HCT116 (cell line): ENCODE data around the gene ART3.

ENCODE experiments used
- CEBPB ChIP-seq: IDR thresholded peaks from 2 replicates; pipeline ENCODE4 v1.6.1; 2012; ENCODE audit warnings: low read depth
- EGR1 ChIP-seq: IDR thresholded peaks from 2 replicates; pipeline ENCODE4 v1.6.1; 2012; ENCODE audit warnings: low read depth
- EZH2 ChIP-seq: fragments of 200-600 bp; sonication (generic); IDR thresholded peaks from 2 replicates; pipeline ENCODE4 v1.6.1; 2017; ENCODE audit warnings: antibody characterized with exemption, mixed run types
- FOSL1 ChIP-seq: IDR thresholded peaks from 2 replicates; pipeline ENCODE4 v1.6.1; 2012; ENCODE audit warnings: low read depth
- JUND ChIP-seq: IDR thresholded peaks from 2 replicates; pipeline ENCODE4 v1.6.1; 2012
- POLR2A ChIP-seq: IDR thresholded peaks from 2 replicates; pipeline ENCODE4 v1.7.0; 2011; ENCODE audit warnings: borderline replicate concordance; ENCODE audit not compliant: insufficient read depth, insufficient read length; ENCODE audit errors: extremely low read depth
- POLR2AphosphoS5 ChIP-seq: IDR thresholded peaks from 2 replicates; pipeline ENCODE4 v1.6.1; 2011; ENCODE audit warnings: mild to moderate bottlenecking, low read depth, low read length, moderate library complexity
- ZNF274 ChIP-seq: fragments of 200-500 bp; sonication (Bioruptor generic); IDR thresholded peaks from 2 replicates; pipeline ENCODE4 v1.6.1; 2014; ENCODE audit warnings: mild to moderate bottlenecking, low read depth, low read length, inconsistent platforms
- TF ChIP-seq, protein P1 (sequence below), 3 experiments: fragments of 200-600 bp in 1 of 3; sonication (generic) in 1 of 3; IDR thresholded peaks in 2 of 3; conservative IDR thresholded peaks in 1 of 3; 2 replicates each; pipeline ENCODE4 v1.5.1; 2012 to 2017; ENCODE audit warnings: low read depth in 2 of 3, low read length in 2 of 3, antibody characterized with exemption in 1 of 3, borderline replicate concordance in 1 of 3, control low read depth in 1 of 3, mild to moderate bottlenecking in 1 of 3, mixed read lengths in 1 of 3, mixed run types in 1 of 3, moderate library complexity in 1 of 3; ENCODE audit not compliant: insufficient read depth in 1 of 3
- TF ChIP-seq, protein P2 (sequence below): IDR thresholded peaks from 2 replicates; pipeline ENCODE4 v1.6.1; 2012; ENCODE audit warnings: low read depth
- TF ChIP-seq, protein P3 (sequence below): IDR thresholded peaks from 2 replicates; pipeline ENCODE4 v1.6.1; 2012

DNA sequence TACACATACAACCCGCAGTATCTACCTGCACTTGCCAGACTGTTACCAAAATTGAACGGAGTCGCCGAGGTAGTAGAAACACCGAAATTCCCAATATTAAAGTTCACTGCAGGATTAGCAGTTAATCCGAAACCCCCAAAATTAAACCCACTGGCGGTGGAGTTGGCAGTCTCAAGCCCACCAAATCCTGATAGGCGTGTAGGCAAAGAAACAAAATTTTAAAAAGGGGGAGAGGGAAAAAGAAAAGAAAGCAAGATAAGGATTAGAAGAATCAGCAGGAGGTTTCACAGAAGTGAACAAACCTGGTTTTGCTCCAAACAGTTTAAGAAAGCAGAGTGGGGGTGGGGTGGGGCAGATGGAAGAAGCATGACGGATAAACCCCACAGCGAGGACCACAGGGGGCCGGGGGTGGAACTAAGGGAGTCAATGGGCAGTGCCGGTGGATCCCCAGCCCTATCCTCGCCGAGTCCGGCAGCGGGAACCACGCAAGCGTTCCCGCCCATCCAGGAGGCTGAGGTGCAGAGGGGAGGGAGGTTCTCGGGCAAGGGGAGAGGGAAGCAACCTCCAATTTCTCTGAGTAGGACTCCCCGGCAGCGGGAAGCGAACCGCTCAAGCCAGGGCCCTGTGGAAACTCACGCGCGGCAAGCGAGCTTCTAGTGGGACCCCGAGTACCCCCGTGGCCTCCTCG lies 73.1 kb downstream of the ART3 start:
- TF ChIP-seq, protein P1, sequence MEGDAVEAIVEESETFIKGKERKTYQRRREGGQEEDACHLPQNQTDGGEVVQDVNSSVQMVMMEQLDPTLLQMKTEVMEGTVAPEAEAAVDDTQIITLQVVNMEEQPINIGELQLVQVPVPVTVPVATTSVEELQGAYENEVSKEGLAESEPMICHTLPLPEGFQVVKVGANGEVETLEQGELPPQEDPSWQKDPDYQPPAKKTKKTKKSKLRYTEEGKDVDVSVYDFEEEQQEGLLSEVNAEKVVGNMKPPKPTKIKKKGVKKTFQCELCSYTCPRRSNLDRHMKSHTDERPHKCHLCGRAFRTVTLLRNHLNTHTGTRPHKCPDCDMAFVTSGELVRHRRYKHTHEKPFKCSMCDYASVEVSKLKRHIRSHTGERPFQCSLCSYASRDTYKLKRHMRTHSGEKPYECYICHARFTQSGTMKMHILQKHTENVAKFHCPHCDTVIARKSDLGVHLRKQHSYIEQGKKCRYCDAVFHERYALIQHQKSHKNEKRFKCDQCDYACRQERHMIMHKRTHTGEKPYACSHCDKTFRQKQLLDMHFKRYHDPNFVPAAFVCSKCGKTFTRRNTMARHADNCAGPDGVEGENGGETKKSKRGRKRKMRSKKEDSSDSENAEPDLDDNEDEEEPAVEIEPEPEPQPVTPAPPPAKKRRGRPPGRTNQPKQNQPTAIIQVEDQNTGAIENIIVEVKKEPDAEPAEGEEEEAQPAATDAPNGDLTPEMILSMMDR (IDR thresholded peaks at IDR 0.05 in 2 of 3, conservative IDR thresholded peaks at IDR 0.05 in 1 of 3; ENCODE audit: borderline replicate concordance in 1 of 3, insufficient read depth in 1 of 3, low read depth in 2 of 3, low read length in 2 of 3) = no peak
- TF ChIP-seq EZH2 (no peak), POLR2AphosphoS5 (no peak), FOSL1 (no peak), POLR2A (no peak), EGR1 (no peak), ZNF274 (no peak), CEBPB (no peak), JUND (no peak)
- TF ChIP-seq, protein P2, sequence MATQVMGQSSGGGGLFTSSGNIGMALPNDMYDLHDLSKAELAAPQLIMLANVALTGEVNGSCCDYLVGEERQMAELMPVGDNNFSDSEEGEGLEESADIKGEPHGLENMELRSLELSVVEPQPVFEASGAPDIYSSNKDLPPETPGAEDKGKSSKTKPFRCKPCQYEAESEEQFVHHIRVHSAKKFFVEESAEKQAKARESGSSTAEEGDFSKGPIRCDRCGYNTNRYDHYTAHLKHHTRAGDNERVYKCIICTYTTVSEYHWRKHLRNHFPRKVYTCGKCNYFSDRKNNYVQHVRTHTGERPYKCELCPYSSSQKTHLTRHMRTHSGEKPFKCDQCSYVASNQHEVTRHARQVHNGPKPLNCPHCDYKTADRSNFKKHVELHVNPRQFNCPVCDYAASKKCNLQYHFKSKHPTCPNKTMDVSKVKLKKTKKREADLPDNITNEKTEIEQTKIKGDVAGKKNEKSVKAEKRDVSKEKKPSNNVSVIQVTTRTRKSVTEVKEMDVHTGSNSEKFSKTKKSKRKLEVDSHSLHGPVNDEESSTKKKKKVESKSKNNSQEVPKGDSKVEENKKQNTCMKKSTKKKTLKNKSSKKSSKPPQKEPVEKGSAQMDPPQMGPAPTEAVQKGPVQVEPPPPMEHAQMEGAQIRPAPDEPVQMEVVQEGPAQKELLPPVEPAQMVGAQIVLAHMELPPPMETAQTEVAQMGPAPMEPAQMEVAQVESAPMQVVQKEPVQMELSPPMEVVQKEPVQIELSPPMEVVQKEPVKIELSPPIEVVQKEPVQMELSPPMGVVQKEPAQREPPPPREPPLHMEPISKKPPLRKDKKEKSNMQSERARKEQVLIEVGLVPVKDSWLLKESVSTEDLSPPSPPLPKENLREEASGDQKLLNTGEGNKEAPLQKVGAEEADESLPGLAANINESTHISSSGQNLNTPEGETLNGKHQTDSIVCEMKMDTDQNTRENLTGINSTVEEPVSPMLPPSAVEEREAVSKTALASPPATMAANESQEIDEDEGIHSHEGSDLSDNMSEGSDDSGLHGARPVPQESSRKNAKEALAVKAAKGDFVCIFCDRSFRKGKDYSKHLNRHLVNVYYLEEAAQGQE = no peak
- TF ChIP-seq, protein P3, sequence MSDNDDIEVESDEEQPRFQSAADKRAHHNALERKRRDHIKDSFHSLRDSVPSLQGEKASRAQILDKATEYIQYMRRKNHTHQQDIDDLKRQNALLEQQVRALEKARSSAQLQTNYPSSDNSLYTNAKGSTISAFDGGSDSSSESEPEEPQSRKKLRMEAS = no peak
